HEK293T (cell line): ENCODE measurements around the gene PIEZO1.

ENCODE experiments used
- ARNT ChIP-seq: fragments of 450-650 bp; IDR thresholded peaks from 2 replicates; pipeline ENCODE4 v1.6.1; 2017; ENCODE audit warnings: mild to moderate bottlenecking
- FOXA1 ChIP-seq: fragments of 450-650 bp; IDR thresholded peaks from 2 replicates; pipeline ENCODE4 v1.6.1; 2016; ENCODE audit warnings: mild to moderate bottlenecking
- FOXK2 ChIP-seq: fragments of 450-650 bp; IDR thresholded peaks from 2 replicates; pipeline ENCODE4 v1.6.1; 2016; ENCODE audit warnings: mild to moderate bottlenecking
- FOXM1 ChIP-seq: fragments of 450-650 bp; IDR thresholded peaks from 2 replicates; pipeline ENCODE4 v1.6.1; 2017; ENCODE audit warnings: mild to moderate bottlenecking, borderline replicate concordance
- HDGF ChIP-seq: fragments of 450-650 bp; IDR thresholded peaks from 2 replicates; pipeline ENCODE4 v1.6.1; 2017; ENCODE audit warnings: antibody characterized with exemption, borderline replicate concordance
- NFRKB ChIP-seq: fragments of 450-650 bp; IDR thresholded peaks from 2 replicates; pipeline ENCODE4 v1.6.1; 2016; ENCODE audit warnings: mild to moderate bottlenecking, moderate library complexity
- SUZ12 ChIP-seq: fragments of 450-650 bp; IDR thresholded peaks from 2 replicates; pipeline ENCODE4 v1.6.1; 2016; ENCODE audit warnings: mild to moderate bottlenecking
- TARDBP ChIP-seq: fragments of 450-650 bp; IDR thresholded peaks from 2 replicates; pipeline ENCODE4 v1.6.1; 2016

DNA sequence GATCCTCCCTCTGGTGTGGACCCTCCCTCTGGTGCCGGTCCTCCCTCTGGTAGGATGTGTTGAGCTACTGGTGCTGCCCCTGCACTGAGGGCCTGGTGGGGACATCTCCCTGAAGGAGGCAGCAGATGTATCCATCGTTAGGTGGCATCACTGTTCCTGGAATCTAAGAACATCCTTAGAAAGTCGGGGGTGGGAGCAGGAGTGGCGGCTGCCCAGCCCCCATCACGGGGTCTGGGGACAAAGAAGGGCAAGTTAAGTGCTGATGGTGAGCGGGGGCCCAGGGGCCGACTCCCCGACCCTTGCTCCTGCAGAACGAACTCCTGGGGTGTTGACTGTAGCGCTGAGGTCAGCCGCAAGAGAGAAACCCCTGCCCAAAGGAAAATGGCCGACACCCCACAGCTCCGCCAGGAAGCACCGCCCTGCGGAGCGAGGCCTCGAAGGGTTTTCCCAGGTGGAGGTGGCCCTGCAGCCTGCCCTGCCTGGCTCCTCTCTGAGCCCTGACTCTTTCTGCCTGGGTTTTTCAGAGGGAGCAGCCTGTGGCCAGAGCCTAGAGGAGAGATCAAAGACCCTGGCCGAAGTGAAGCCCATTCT, 73.2 kb downstream of the PIEZO1 start:
- TF ChIP-seq ARNT (no peak), NFRKB (no peak), FOXA1 (no peak), SUZ12 (no peak), HDGF (no peak), FOXM1 (no peak), TARDBP (no peak), FOXK2 (no peak)
